PC-3 (cell line): Measurements from ENCODE around the gene CYRIA.

ENCODE experiments used
- EZH2 ChIP-seq: fragments of 300-600 bp; sonication (generic); IDR thresholded peaks from one replicate; pipeline ENCODE4 v1.6.1; 2017; ENCODE audit warnings: antibody characterized with exemption, mild to moderate bottlenecking, low read length; ENCODE audit not compliant: unreplicated experiment
- EZH2phosphoT487 ChIP-seq: fragments of 300-600 bp; sonication (generic); IDR thresholded peaks from 2 replicates; pipeline ENCODE4 v1.6.1; 2018; ENCODE audit warnings: mild to moderate bottlenecking, antibody characterized with exemption, low read length, borderline replicate concordance
- TF ChIP-seq, protein P1 (sequence below): fragments of 300-600 bp; sonication (generic); conservative IDR thresholded peaks from 2 replicates; pipeline ENCODE4 v1.5.1; 2017; ENCODE audit warnings: antibody characterized with exemption, low read depth, mild to moderate bottlenecking, low read length

DNA sequence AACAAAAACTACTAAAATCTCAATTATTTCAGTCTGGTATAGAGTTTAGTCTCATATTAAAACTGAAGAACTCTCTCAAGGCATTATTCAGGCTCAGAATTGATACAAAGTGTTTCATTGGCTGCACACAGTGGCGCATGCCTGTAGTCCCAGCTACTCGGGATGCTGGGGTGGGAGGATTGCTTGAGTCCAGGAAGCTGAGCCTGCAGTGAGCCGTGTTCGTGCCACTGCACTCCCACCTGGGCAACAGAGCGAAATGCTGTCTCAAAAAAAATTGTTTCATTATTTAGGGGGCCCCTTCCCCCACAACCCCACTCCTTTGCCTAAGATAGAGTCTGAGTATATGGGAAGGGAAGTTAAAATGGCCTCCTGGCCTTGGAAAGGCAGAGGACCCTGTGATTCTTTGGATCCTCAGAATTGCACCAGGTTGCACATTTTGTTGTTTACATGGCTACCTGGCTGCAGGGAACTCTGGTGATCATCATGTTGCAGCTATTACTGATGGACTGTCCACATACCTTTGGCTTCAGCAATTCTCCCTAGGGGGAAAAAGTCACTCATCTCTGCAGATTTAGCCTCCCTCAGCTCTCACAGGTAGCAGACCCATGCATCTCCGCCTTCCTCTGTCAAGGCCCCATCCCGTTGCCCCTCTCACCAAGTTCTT lies 19.2 kb upstream of the CYRIA start:
- TF ChIP-seq EZH2phosphoT487 (no peak), EZH2 (no peak)
- TF ChIP-seq, protein P1, sequence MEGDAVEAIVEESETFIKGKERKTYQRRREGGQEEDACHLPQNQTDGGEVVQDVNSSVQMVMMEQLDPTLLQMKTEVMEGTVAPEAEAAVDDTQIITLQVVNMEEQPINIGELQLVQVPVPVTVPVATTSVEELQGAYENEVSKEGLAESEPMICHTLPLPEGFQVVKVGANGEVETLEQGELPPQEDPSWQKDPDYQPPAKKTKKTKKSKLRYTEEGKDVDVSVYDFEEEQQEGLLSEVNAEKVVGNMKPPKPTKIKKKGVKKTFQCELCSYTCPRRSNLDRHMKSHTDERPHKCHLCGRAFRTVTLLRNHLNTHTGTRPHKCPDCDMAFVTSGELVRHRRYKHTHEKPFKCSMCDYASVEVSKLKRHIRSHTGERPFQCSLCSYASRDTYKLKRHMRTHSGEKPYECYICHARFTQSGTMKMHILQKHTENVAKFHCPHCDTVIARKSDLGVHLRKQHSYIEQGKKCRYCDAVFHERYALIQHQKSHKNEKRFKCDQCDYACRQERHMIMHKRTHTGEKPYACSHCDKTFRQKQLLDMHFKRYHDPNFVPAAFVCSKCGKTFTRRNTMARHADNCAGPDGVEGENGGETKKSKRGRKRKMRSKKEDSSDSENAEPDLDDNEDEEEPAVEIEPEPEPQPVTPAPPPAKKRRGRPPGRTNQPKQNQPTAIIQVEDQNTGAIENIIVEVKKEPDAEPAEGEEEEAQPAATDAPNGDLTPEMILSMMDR = no peak
